A549 treated with Hydrocortisone at 1 μM for 4 hours (cell line): ENCODE measurements around the gene ADCY5. TPM values are rescaled to one million over a fixed set of nuclear protein-coding genes. Genes with fewer than 3 reads are reported as not detected.

Source experiments
- total RNA-seq: library from RNA; stranded (reverse); fragments of 200-300 nt; extraction: Qiagen RNA extraction; gene quantifications from 5 replicates; pipeline ENCODE4 v1.2.3, GENCODE V29; 2022

The ADCY5 gene
- total RNA-seq = 0.36 to 0.54 TPM (median 0.45 TPM) in 5 replicates

DNA sequence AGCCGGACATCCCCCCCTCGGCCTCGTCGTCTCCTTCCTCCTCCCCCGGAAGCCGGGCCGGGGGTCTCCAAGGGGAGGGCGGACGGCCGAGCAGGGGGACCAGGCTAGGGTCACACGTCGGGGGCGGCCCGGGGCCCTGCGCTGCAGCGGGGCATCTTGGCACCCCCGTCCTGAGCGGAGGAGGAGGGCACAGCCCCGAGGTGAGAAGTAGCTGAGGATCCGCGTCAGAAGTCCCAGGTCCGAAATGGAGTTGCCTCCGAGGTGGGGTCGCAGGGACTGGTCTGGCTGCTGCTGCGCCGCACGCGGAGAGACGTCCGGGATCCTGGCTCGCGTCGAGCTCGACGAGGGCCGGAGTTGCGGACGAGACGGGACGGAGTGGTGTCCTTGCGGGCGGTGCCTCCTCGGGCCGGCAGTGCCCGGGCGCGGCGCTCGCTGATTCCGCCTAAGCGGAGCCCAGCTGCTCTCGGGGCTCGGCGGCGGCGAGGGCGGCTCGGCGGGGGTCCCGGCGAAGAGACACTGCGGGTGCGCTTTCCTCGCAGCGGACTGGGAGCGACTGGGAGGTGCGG is at the start of gene ADCY5:
TSS of gene ADCY5 (minus strand) at position 555 of the 566 bp plus-strand sequence. CDS start at position 10, 545 bp downstream.

Other genes with a start within 250 kb of the ADCY5 start
- 17.0 to 24.4 TPM (median 19.5 TPM) in 5 replicates for gene SEC22A, start 247.1 kb downstream of the ADCY5 start, total RNA-seq
- gene HACD2, start 136.0 kb upstream of the ADCY5 start, total RNA-seq = 28.1 to 38.2 TPM (median 33.2 TPM) in 5 replicates